ENCODE data around the gene FBXW9. TPM values are rescaled to one million over a fixed set of nuclear protein-coding genes. Genes with fewer than 3 reads are reported as not detected.
"Not testable (repeated sequence)": the region's sequence is repeated elsewhere in the genome, so short reads cannot be mapped to it uniquely, and the experiment has no call there.

FBXW9 gene
- total RNA-seq: 3.6 TPM

GRCh38 chr19:12696366-12697335 lies at the start of gene FBXW9:
FBXW9 (minus strand) TSS chr19:12696631; CDS start chr19:12696581, 50 bp downstream.
- intact Hi-C loops (cut with DNase I): no loop called here
- DNase-seq (ENCODE audit: low spot score) (peak; percentile 98), ATAC-seq (peak; percentile 95)

GRCh38 chr19:12745166-12745897 lies 48.9 kb upstream of the FBXW9 start:
- no peak for ATAC-seq
- intact Hi-C loops (cut with DNase I): no loop called here
- no peak for DNase-seq (ENCODE audit: low spot score)

GRCh38 chr19:12737835-12738351 lies 41.5 kb upstream of the FBXW9 start:
- ATAC-seq: no peak
- no peak for DNase-seq (ENCODE audit: low spot score)
- intact Hi-C loops (cut with DNase I): no loop called here

GRCh38 chr19:12736995-12737834 lies 40.8 kb upstream of the FBXW9 start, which contains the start of gene GET3:
GET3 (plus strand) TSS chr19:12737497; CDS start chr19:12737506, 9 bp downstream.
- DNase-seq (ENCODE audit: low spot score): peak; percentile 87
- intact Hi-C loops (cut with DNase I): no loop called here

GRCh38 chr19:12733369-12734214 lies 37.2 kb upstream of the FBXW9 start:
- ATAC-seq: no peak
- intact Hi-C loops (cut with DNase I): no loop called here

More at GRCh38 chr19:12736995-12737834, 40.8 kb upstream of the FBXW9 start, which contains the start of gene GET3:
- ATAC-seq: peak; percentile 96

GRCh38 chr19:12731337-12731736 lies 34.9 kb upstream of the FBXW9 start:
- DNase-seq (ENCODE audit: low spot score) (no peak), ATAC-seq (no peak)
- intact Hi-C loops (cut with DNase I): no loop called here

More at GRCh38 chr19:12733369-12734214, 37.2 kb upstream of the FBXW9 start:
- DNase-seq (ENCODE audit: low spot score): no peak

GRCh38 chr19:12730064-12730463 lies 33.6 kb upstream of the FBXW9 start:
- no peak for ATAC-seq
- intact Hi-C loops (cut with DNase I): no loop called here
- no peak for DNase-seq (ENCODE audit: low spot score)

GRCh38 chr19:12727745-12728433 lies 31.5 kb upstream of the FBXW9 start:
- DNase-seq (ENCODE audit: low spot score) (no peak), ATAC-seq (no peak)
- intact Hi-C loops (cut with DNase I): no loop called here

GRCh38 chr19:12726988-12727316 lies 30.5 kb upstream of the FBXW9 start:
- ATAC-seq (no peak), DNase-seq (ENCODE audit: low spot score) (no peak)
- intact Hi-C loops (cut with DNase I): no loop called here

GRCh38 chr19:12725612-12726011 lies 29.2 kb upstream of the FBXW9 start:
- DNase-seq (ENCODE audit: low spot score); ATAC-seq; intact Hi-C loops (cut with DNase I): not testable (repeated sequence)

GRCh38 chr19:12723641-12724426 lies 27.4 kb upstream of the FBXW9 start, which contains the start of gene TNPO2:
TNPO2 (minus strand) TSS chr19:12723932; CDS start chr19:12720977, 2,955 bp downstream.
- intact Hi-C loops (cut with DNase I): no loop called here
- DNase-seq (ENCODE audit: low spot score): no peak

GRCh38 chr19:12723381-12723640 lies 26.9 kb upstream of the FBXW9 start:
- intact Hi-C loops (cut with DNase I): no loop called here
- DNase-seq (ENCODE audit: low spot score): no peak
- no peak for ATAC-seq

More at GRCh38 chr19:12723641-12724426, 27.4 kb upstream of the FBXW9 start, which contains the start of gene TNPO2:
- ATAC-seq: peak; percentile 66

- peak; percentile 96 for ATAC-seq
- DNase-seq (ENCODE audit: low spot score): peak; percentile 97
- intact Hi-C loops (cut with DNase I): no loop called here
Measured at GRCh38 chr19:12722566-12723380, 26.3 kb upstream of the FBXW9 start.

- DNase-seq (ENCODE audit: low spot score): peak; percentile 81
- ATAC-seq: peak; percentile 50
- intact Hi-C loops (cut with DNase I): no loop called here
Measured at GRCh38 chr19:12721656-12722565, 25.5 kb upstream of the FBXW9 start.
